Upper lobe of left lung (tissue), 4 donors: ENCODE results near the gene EIF1AD.

ENCODE experiments used
- EP300 ChIP-seq, 4 donors: sonication (generic); formaldehyde crosslinking; IDR thresholded peaks; one replicate each; pipeline ENCODE4 v1.5.1; 2017; ENCODE audit warnings: antibody characterized with exemption in 4 of 4, control low read depth in 2 of 4
- POLR2A ChIP-seq, 4 donors: fragments of 450-650 bp; IDR thresholded peaks; one replicate each; pipeline ENCODE4 v1.5.1; 2016 to 2017; ENCODE audit warnings: antibody characterized with exemption in 4 of 4, mild to moderate bottlenecking in 2 of 4
- POLR2AphosphoS5 ChIP-seq, 2 donors: sonication (generic); formaldehyde crosslinking; IDR thresholded peaks; one replicate each; pipeline ENCODE4 v1.5.1; 2017; ENCODE audit warnings: antibody characterized with exemption in 2 of 2
- TF ChIP-seq, protein P1 (sequence below), 6 experiments: fragments of 450-650 bp in 4 of 6; fragments of 200-600 bp in 2 of 6; sonication (generic) in 2 of 6; IDR thresholded peaks; one replicate each; pipeline ENCODE4 v1.5.1; 2016 to 2019; ENCODE audit warnings: antibody characterized with exemption in 6 of 6

DNA sequence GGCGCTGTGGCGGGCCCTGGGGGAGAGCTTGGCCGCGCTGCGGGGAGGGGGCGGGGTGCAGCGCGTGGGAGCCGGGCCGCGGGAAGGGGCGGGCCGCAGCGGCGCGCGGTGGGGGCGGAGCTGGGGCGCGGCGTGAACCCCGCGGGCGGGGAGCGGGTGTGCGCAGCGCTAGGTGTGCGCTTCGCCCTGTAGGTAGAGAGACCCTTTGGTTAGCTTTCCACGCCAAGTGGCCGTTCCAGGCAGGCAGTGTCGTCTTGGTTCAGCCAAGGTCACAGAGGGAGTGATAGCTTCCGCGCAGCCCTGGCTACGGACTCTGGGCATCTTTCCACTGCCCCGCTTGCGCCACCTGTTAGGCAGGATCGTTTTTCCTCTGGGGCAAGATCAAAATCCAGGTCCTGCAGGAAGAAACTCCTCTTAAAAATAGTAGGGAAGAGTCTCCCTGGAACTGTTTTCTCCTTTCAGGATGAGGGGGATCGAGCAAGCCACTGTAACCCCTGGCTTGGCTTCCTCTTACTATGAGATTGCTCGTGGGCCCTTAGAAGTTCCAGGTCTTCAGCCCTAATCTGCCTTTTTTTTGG is 780 bp upstream of the EIF1AD start:
- TF ChIP-seq, protein P1, sequence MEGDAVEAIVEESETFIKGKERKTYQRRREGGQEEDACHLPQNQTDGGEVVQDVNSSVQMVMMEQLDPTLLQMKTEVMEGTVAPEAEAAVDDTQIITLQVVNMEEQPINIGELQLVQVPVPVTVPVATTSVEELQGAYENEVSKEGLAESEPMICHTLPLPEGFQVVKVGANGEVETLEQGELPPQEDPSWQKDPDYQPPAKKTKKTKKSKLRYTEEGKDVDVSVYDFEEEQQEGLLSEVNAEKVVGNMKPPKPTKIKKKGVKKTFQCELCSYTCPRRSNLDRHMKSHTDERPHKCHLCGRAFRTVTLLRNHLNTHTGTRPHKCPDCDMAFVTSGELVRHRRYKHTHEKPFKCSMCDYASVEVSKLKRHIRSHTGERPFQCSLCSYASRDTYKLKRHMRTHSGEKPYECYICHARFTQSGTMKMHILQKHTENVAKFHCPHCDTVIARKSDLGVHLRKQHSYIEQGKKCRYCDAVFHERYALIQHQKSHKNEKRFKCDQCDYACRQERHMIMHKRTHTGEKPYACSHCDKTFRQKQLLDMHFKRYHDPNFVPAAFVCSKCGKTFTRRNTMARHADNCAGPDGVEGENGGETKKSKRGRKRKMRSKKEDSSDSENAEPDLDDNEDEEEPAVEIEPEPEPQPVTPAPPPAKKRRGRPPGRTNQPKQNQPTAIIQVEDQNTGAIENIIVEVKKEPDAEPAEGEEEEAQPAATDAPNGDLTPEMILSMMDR (IDR thresholded peaks at IDR 0.05): peak in 2 of 6 experiments; percentile 23
- TF ChIP-seq POLR2AphosphoS5 (IDR thresholded peaks at IDR 0.05): no peak
- peak in 1 of 4 donors; percentile 62 for TF ChIP-seq POLR2A (IDR thresholded peaks at IDR 0.05)
- TF ChIP-seq EP300 (IDR thresholded peaks at IDR 0.05): no peak
